Activated CD4-positive, alpha-beta T cell treated with anti-CD3 and anti-CD28 coated beads, Interleukin-2, Interleukin-4, amounts not matched to agents 100 ng/mL and 50 ng/mL, durations not matched to agents 16 hours and 8 hours (primary cell): ENCODE results near the gene PDLIM5.

ENCODE experiments used
- DNase-seq: peaks from one replicate; pipeline ENCODE4 v3.0.0-alpha.2; 2020; ENCODE audit warnings: low spot score

Gene PDLIM5

DNA sequence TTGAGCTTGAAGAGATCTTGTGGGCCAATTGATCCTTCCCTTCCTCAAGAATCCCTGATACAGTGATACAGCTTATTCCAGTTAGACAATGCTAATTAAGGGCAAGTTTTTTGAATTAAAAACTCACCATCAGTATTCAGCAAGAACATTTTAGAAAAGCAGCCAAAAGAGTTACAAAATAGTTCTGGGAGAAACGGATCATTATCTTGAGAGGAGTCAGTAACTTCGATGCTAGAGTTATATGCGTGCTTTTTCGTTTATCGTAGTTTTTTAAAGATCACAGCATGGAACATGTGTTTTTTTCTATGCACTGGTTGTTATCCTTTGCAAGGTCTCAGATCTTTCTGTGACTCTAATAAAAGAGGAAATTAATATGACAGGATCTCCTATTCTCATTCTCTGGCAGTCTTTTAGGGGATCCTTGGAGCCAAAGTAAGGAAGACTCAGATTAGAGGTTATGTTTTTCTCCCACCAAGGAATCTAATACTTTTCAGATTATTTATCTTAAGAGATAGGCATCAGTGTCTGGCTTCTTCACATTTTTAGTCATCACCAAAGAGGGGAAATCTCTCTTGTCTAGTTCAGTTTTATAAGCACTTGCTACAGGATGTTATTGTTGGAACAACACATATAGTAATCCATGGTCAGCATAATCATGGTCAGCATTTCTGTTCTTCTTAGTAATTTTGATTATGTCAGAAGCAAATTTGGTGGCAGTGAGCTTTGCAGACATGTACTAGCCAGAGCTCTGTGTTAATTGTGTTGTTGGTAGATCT, 109.7 kb downstream of the PDLIM5 start:
- DNase-seq = peak; percentile 12

DNA sequence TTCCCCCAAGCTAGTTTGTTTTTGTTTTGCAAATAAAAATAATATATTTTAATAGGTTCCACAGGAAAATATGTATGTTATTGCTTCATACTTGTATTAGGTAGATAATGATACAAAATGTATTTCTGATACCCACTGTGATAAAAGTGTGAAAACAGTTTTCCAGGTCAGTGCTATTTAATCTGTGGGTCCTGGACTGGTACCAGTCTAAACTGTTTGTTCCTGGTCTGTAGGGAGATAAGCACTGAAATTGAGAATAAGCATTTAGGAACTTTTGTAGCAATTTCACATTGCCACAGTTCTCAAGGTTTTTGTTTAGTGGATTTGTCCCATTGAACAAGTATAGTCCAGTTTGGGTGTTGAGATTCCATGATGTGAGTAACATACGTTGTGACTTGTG, 110.5 kb downstream of the PDLIM5 start:
- DNase-seq = no peak

DNA sequence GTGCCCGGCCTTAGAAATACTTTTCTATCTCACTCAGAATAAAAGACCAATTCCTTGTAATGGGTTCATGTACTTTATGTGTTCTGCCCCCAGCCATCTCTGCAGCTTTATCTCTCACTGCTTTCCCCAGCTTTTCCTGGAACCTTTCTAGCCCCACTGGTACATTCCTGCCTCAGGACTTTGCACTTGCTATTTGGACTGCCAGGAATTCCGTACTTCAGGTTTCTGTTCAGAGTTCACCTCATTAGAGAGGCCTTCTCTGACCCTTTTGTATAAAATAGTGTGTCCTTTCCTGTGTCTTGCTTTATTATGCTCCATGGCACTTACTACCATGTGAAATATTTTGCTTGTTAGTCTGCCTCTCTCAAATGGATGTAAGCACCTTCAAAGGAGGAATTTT, 112.5 kb downstream of the PDLIM5 start:
- no peak for DNase-seq

DNA sequence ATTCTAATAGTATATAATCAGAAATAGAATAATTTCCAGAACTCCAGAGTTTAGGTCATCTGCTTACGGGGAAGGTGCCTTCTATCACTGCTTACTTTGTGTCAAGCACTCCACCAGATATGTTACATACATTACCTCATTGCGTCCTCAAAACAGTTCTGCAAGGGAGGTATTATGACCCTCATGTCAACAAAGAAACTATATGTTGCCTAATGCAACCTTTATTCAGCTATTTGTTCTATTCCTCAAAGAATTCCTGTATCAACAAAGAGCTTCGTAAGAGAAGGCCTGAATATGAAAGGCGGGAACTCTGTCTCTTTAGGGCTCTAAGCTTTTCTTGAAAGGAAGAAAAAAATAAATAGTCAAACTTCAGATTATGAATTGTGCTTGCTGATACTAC, 114.7 kb downstream of the PDLIM5 start:
- no peak for DNase-seq

DNA sequence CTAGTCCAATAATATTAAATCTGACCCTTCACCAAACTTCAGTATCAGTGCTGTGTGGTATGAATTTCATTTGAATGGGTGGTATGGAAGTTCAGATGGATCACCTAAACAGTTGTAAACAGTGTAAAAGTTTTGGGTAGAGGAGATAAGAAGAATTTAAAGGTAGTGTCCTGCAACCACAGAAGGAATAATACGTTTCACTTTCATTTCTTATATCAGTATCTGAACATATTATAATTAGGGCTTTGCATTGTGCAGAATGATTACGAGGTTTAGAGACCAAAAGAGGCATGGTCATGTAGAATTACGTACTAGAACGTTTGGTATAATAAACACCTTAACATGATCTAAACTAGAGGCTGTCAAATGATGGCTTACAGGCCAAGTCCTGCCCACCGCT, 116.1 kb downstream of the PDLIM5 start:
- DNase-seq = no peak

DNA sequence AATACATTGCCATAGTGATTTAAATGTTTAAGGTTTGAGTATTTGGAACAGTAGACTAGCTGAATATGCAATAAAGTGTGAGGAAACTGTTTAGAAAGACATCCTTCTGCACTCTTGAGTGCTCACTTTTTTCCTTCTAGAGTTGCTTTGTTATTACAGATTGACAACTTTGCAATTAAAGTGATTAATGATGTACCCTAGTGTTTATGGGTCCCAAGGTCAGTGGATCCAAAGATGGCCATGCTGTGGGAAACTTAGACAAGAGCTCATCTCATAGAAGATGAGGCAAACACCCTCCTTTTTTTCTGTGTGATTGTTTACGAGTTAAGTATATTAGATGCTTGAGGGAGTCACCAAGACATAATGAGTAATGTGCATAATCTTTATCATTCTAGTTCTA, 118.8 kb downstream of the PDLIM5 start:
- DNase-seq = no peak

DNA sequence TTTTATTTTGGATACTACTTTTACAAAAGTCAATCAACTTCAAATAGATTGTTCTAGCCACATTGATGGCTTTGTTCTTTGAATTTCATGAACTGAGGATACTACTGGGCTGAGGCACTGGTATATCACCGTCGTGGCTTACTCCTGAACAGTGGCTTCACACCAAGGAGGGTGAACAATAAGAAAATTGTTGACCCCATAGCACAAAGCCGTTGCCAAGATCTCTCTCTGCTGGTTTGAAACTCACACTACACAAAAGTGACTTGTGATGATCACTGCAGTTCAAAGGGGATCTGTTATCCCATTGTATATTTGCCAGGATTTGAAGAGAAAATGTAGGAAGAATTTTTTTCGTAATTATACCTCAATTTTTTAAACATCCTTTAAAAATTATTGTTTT, 119.6 kb downstream of the PDLIM5 start:
- no peak for DNase-seq

DNA sequence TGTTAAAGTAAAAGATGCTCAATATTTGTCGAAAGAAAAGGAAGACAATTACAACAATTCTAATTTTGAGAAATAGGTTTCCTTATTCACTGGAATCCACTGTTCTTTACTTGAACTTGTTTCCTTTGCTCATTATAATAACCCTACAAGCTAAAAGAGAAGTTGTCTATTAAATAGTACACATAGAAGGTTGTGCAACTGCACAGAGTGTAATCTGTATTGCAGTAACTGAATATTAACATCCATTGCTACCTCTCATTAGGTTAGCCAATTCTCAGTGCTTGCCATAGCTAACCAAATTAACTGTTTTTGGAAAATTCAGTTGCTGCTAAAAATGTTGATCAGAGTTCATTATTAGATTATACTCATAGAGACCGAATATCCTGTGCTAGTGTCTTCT, 120.0 kb downstream of the PDLIM5 start:
- DNase-seq = no peak

DNA sequence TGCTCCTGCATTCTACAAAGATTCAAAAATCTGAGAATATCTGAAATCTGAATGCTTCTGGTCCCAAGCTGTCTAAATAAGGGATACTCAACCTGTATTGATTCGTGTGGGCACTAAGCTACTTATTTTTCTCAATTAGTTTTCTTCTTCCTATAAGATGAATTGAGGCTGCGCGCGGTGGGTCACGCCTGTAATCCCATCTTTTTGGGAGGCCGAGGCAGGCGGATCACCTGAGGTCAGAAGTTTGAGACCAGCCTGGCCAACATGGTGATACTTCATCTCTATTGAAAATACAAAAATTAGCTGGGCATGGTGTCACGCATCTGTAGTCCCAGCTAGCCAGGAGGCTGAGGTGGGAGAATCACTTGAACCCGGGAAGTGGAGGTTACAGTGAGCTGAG, 122.3 kb downstream of the PDLIM5 start:
- no peak for DNase-seq

DNA sequence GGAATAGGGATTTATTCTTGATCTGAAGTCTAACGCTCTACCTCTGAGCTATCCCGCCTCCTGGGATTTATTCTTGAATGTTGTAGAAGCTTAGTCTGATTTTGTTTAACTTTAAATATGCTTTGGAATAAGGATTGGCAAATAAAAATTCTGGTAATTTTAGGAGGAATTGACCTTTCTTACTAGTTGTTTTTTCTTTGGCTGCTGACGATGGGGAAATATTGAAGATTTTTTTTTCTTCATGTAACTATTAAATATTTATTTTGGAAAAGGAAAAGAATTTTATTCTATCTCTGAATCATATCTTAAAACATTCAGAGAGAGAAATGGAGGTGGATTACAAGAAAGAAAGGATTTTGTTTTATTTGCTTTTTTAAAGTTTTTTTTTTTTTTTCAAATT, 122.9 kb downstream of the PDLIM5 start:
- no peak for DNase-seq

DNA sequence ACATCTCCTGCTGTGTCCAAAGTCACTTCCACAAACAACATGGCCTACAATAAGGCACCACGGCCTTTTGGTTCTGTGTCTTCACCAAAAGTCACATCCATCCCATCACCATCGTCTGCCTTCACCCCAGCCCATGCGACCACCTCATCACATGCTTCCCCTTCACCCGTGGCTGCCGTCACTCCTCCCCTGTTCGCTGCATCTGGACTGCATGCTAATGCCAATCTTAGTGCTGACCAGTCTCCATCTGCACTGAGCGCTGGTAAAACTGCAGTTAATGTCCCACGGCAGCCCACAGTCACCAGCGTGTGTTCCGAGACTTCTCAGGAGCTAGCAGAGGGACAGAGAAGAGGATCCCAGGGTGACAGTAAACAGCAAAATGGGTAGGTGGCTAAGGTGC, 123.9 kb downstream of the PDLIM5 start:
- DNase-seq = no peak

DNA sequence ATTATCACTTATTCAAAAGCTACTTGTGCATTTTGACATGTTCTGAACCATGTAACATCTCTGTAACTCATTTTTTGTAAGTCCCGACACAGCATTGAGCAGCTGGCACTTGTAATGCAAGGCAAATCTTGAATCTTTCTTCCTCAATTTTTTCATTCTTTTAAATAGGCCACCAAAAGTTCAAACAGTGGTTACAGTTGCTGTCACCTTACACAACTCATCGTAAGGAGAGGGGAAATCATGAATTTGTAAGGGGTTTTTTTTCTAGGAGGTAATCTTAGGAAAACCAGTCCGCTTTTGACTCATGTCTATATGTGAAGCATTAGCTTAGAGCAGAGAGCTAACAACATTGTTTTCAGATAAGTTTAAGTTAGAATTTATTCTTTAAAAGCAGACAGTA, 124.5 kb downstream of the PDLIM5 start:
- no peak for DNase-seq

DNA sequence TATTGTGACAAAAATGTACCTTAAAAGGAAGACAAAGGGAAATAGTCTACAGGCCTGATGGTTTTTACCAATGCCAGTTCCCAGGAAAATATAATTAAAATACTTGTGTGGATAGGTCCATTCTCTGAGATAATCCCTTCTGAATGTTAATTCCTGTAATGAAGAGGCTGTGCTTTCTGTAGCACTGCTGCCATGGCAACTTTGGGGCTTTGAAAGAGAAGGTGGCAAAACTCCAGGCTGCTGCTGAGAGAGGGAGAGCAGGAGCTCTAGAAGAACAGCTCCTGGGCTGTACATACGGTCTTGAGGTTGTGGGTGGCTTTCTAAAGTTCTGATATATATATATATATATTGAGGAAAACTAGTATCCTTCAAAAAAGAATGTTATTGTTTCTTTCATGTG, 125.4 kb downstream of the PDLIM5 start:
- no peak for DNase-seq

DNA sequence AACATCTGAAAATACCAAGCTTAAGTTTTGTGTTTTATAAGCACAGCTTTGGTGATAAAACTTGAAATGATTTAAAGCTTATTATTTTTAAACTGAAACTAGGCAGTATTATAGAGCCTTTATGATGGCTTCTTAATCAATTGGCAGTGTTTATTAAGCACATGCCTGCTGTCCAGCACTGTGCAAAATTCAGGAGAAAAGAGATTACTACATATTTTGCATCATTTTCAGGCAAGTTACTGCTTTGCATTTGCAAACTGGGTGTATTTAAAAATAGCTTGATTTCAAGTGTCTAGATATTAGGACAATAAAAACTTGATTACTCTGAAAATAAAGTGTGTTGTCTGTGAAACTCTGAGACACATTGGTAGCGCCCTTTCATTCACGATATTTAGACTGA, 126.5 kb downstream of the PDLIM5 start:
- DNase-seq = no peak

DNA sequence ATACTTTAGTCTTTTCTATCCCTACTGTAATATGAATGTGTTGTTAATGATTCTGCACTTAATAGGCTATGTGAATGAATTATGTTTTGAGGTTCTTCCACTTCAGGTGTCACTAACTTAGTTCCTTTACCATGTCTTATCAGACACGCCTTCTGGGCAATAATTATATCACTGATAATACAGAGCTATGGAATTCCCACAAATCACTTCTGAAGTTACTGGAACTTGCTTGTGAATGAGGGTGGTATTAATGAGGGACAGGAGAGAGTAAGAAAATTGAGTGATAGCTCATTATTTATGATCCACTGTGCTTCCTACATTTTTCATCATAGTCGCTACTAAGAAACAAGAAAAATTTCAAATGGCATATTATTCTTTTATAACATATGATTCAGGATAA, 130.0 kb downstream of the PDLIM5 start:
- no peak for DNase-seq

DNA sequence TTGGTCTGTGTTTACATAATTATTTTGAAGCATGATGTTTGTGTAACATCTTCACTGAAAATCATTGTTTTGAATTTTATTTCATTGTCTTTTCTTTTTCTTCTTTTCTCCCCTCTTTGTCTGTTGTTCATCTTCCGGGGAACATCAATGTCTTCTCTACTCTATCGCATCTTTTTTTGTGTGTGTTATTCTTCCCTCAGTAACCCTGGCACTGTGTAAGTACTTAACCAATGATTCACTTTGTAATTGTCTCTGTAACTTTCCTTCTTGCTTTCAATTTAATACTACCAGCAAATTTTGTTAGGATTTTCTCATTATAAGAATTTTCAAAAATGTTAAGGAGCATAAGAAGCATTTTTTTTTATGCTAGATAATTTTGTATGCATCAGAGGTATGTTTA, 130.8 kb downstream of the PDLIM5 start:
- DNase-seq = no peak

DNA sequence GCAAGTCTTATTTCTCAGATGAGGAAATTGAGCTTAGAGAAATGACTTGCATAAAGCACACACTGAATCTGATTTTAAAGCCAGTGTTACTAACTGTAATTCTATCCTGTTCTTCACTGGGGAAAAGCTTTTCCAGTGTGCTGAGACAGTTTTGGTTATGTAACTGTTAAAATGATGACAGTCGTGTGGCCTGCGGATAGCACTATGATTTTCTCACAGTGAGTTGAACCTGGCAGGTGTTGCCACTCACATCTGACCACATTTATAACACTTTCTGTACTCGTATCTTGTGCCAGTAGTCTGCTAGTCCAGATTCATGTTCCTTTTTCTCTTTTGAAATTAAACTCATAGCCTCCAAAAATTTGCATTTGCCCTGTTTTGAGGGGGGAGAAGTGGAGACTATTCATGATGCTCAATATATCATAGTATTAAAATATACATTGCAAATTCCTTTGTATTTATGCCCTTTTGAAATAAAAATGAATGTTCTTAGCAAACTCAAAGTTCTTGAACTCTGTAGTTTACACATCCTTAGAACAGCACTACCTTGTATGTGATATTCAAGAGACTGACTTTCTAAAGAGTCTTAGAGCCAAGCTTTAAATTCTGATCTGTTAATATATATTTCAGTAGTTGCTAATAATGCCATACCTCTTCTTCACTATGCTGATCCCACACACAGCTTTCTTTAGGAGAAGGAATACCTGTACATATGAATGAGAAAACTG, 132.3 kb downstream of the PDLIM5 start:
- DNase-seq = no peak

DNA sequence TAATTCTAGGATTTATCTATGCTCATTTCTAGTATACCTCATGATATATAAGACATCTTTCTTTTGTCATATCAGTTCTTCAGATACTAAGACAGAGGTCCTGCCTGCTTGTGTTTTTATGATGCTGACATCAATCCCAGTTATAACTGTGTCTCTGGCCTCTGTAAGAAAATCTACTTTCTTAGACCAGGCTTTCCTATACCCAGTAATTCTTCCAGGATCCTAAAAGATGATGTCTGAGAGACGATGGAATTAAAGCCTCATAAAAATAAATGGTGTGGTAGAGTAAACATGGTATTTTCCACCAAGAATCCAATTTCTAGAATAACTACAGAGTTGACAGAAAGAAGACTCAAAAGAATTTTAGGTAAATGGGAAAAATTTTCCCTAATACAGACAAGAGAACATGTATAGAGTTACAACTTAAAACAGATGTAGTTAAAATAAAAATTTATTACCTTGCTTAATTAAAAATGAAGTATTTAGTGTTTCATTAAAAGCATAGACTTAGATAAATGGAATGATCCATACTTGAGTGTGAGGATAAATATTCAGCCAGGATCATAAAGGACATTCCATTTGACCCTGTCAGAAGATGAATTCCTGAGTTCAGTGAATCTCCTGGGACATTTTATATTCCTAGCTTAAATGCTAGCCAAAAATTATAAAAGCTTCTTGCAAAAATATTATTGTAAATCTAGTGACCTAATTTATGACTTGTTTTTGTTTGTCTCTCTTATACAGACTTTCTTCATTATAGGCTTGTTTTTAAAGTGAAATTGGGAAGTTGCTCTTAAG, 137.4 kb downstream of the PDLIM5 start:
- no peak for DNase-seq

DNA sequence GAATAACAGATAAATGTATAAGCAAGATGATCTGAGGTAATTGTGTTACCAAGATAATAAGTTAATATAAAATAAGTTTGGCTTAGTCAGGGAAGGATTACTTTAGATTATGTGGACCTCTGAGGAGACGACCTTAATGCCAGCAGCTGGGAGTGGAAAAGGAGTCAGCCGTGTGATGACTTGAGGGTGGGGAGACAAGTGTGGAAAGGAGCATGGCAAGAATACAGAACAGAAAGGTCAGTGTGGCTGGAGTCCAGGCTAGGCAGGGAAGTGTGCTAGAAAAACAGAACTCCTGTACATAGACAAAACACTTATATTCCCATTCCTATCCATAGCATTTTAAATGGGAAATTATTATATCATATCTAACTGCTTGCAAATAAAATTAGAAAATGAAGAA, 138.8 kb downstream of the PDLIM5 start:
- DNase-seq = no peak

DNA sequence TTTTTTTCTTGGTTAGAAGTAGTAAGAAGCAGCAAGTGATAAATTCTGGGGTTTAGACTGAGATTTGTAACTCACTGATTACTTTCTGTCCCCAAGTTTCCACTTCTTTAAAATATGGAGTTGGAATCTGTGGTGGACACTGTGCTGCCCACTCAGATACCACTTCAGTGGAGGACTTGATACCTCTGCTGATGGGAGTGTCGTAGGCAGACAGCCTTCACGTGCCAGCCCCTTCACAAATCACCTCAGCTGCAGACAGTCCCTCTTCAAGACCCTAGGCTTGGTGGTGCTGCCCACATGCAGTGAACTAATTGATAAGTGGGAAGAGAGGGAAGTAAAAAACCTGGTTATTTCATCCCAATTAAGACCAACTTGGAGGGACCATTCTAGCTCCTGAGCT, 139.5 kb downstream of the PDLIM5 start:
- DNase-seq = no peak

DNA sequence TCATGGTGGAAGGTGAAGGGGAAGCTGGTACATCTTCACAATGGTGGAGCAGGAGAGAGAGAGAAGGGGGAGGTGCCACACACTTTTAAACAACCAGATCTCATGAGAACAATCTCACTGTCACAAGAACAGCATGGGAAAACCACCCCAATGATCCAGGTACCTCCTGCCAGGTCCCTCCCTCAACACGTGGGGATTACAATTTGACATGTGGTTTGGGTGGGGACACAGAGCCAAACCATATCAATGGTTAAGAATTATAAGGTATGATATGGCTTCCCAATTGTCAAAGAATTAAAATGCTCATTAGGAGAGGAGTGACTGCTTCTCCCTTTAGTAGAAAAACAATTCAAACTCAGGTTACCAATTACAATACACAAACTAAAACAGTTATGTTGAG, 143.3 kb downstream of the PDLIM5 start:
- no peak for DNase-seq

DNA sequence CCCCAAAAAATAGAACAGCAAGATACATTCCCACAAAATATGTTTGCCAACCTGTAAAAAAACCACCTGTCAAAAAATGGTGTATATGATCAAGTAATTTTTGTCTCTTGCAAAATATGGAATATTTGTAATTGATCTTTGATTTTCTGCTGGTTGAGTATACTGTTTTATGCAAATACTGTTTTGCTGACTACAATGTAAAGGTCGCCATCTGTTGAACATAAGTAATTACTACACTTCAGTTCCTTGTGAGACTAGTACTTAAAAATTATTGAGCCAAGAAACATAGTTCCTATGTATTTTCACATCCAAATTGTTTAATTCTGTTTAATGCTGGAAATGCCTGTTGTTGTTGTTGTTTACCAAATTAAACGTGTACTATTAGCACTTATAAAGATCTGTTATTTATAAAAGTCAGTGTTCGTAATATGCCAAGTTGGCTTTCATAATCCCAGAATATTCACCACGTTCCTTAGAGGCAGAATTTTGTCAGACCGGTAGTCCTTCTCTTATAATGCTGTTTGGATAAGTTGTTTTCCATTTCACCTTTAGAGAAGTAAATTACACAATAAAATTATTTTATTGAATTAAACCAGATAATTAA, 144.2 kb downstream of the PDLIM5 start:
- peak; percentile 35 for DNase-seq

DNA sequence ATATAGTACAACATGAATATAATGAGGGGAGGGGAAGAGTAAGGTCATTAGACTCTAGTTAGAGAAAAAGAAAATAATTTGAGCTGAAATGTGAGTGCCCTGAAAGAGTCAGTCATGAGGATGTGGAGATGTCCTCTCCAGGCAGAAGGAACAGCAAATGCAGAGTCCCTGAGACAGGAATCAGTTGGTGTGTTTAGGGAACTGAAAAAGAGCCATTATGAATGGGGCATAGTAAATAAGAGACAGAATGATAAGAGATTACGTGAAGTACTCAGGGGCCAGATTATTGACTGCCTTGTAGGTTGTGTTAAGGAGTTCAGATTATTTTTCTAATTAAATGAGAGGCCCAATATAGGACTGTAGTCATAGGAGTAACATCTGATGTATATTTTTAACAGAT, 147.0 kb downstream of the PDLIM5 start:
- no peak for DNase-seq
